Measurements from ENCODE around the gene PCDHB11. TPM values are rescaled to one million over a fixed set of nuclear protein-coding genes. Genes with fewer than 3 reads are reported as not detected.
"Not testable (repeated sequence)": the region's sequence is repeated elsewhere in the genome, so short reads cannot be mapped to it uniquely, and the experiment has no call there.

The PCDHB11 gene
- 0.19 TPM for polyA plus RNA-seq (2012; ENCODE audit: insufficient read depth, insufficient read length, low read depth)

- Histone ChIP-seq H3K27me3 (no peaks in the 10 kb centered on the region), H3K4me3 (ENCODE audit: low read depth, low read length) (no peak within 1 kb of the TSS), H3K4me1 (no peaks in the 10 kb centered on the region), H3K36me3 (no peaks in the 10 kb centered on the region), H3K9me3 (no peaks in the 10 kb centered on the region; the same call in 1 of the 2 replicates)
- peak; percentile 51 for TF ChIP-seq CTCF (IDR thresholded peaks at IDR 0.05; ENCODE audit: low read depth, low read length)
- DNase-seq, result no peak
These were observed at the start of gene PCDHB11 for GRCh38 chr5:141199359-141200235. TSS of gene PCDHB11 (plus strand) at chr5:141199627. CDS start at chr5:141199775, 148 bp downstream.

GRCh38 chr5:141149812-141150211 is 49.6 kb upstream of the PCDHB11 start, which contains the start of gene PCDHB6:
TSS of gene PCDHB6 (plus strand) at chr5:141150057. CDS start at chr5:141150258, 201 bp downstream.
- DNase-seq, result peak; percentile 66
- no peaks in the 10 kb centered on the region for H3K36me3 ChIP-seq

GRCh38 chr5:141150224-141150992 is 49.0 kb upstream of the PCDHB11 start:
- Histone ChIP-seq H3K27me3 (peaks cover 4% of the 10 kb centered on the region), H3K9me3 (no peaks in the 10 kb centered on the region), H3K4me1 (no peaks in the 10 kb centered on the region), H3K36me3 (no peaks in the 10 kb centered on the region), H3K4me3 (ENCODE audit: low read depth, low read length) (peak overlapping the region; percentile 50)
- no peak for DNase-seq
- TF ChIP-seq CTCF (IDR thresholded peaks at IDR 0.05; ENCODE audit: low read depth, low read length), result no peak

More at GRCh38 chr5:141149812-141150211, 49.6 kb upstream of the PCDHB11 start, which contains the start of gene PCDHB6:
- Histone ChIP-seq H3K4me1 (no peaks in the 10 kb centered on the region), H3K9me3 (no peaks in the 10 kb centered on the region), H3K27me3 (peaks cover 4% of the 10 kb centered on the region), H3K4me3 (ENCODE audit: low read depth, low read length) (peak within 1 kb of the TSS; percentile 50)
- TF ChIP-seq CTCF (IDR thresholded peaks at IDR 0.05; ENCODE audit: low read depth, low read length), result peak; percentile 67

- Histone ChIP-seq H3K4me3 (ENCODE audit: low read depth, low read length) (no peak overlapping the region), H3K27me3 (peaks cover 4% of the 10 kb centered on the region), H3K9me3 (no peaks in the 10 kb centered on the region), H3K36me3 (no peaks in the 10 kb centered on the region), H3K4me1 (no peaks in the 10 kb centered on the region)
- DNase-seq, result no peak
- no peak for TF ChIP-seq CTCF (IDR thresholded peaks at IDR 0.05; ENCODE audit: low read depth, low read length)
These were observed 48.5 kb upstream of the PCDHB11 start for GRCh38 chr5:141150993-141151325.

- H3K36me3 ChIP-seq; H3K9me3 ChIP-seq; H3K4me1 ChIP-seq; H3K27me3 ChIP-seq; H3K4me3 ChIP-seq (ENCODE audit: low read depth, low read length); DNase-seq: not testable (repeated sequence)
These were observed 47.8 kb upstream of the PCDHB11 start for GRCh38 chr5:141151632-141152031.

GRCh38 chr5:141152096-141152495 is 47.3 kb upstream of the PCDHB11 start:
- DNase-seq; H3K36me3 ChIP-seq; H3K27me3 ChIP-seq; H3K4me1 ChIP-seq; H3K4me3 ChIP-seq (ENCODE audit: low read depth, low read length); H3K9me3 ChIP-seq: not testable (repeated sequence)
